HCT116 (cell line): ENCODE data around the gene TMEM165.

Experiments used
- CBX3 ChIP-seq: IDR thresholded peaks from 2 replicates; pipeline ENCODE4 v1.6.1; 2012; ENCODE audit warnings: low read depth
- CTCF ChIP-seq, 3 experiments: fragments of 200-600 bp in 1 of 3; sonication (generic) in 1 of 3; IDR thresholded peaks in 2 of 3; conservative IDR thresholded peaks in 1 of 3; 2 replicates each; pipeline ENCODE4 v1.5.1; 2012 to 2017; ENCODE audit warnings: low read depth in 2 of 3, low read length in 2 of 3, antibody characterized with exemption in 1 of 3, borderline replicate concordance in 1 of 3, control low read depth in 1 of 3, mild to moderate bottlenecking in 1 of 3, mixed read lengths in 1 of 3, mixed run types in 1 of 3, moderate library complexity in 1 of 3; ENCODE audit not compliant: insufficient read depth in 1 of 3
- EZH2 ChIP-seq: fragments of 200-600 bp; sonication (generic); IDR thresholded peaks from 2 replicates; pipeline ENCODE4 v1.6.1; 2017; ENCODE audit warnings: antibody characterized with exemption, mixed run types
- POLR2A ChIP-seq: IDR thresholded peaks from 2 replicates; pipeline ENCODE4 v1.7.0; 2011; ENCODE audit warnings: borderline replicate concordance; ENCODE audit not compliant: insufficient read depth, insufficient read length; ENCODE audit errors: extremely low read depth
- SP1 ChIP-seq: IDR thresholded peaks from 2 replicates; pipeline ENCODE4 v1.6.1; 2012; ENCODE audit warnings: low read depth

GRCh38 chr4:55346851-55347255 lies 48.9 kb upstream of the TMEM165 start:
- TF ChIP-seq SP1, result no peak
- TF ChIP-seq CBX3, result no peak
- TF ChIP-seq POLR2A, result no peak
- no peak for TF ChIP-seq CTCF (IDR thresholded peaks at IDR 0.05 in 2 of 3, conservative IDR thresholded peaks at IDR 0.05 in 1 of 3; ENCODE audit: borderline replicate concordance in 1 of 3, insufficient read depth in 1 of 3, low read depth in 2 of 3, low read length in 2 of 3)
- no peak for TF ChIP-seq EZH2
